Upper lobe of right lung (tissue), 1 donor: ENCODE measurements around the gene MAP4K4. TPM values are rescaled to one million over a fixed set of nuclear protein-coding genes. Genes with fewer than 3 reads are reported as not detected.
"Not testable (repeated sequence)": the region's sequence is repeated elsewhere in the genome, so short reads cannot be mapped to it uniquely, and the experiment has no call there.

Source experiments
- ATAC-seq: fragments of 200-7000 bp; cut with Tn5 transposase; one replicate; pipeline ENCODE4 v1.9.1; 2020; ENCODE audit warnings: mild to moderate bottlenecking, moderate library complexity
- DNase-seq: peaks from one replicate; pipeline ENCODE4 v3.0.0-alpha.2; 2020
- H3K27ac ChIP-seq: fragments of 200-600 bp; one replicate; pipeline ENCODE4 v1.8.0; 2022
- H3K27me3 ChIP-seq: fragments of 200-600 bp; one replicate; pipeline ENCODE4 v1.8.0; 2022; ENCODE audit warnings: mild to moderate bottlenecking
- H3K36me3 ChIP-seq: fragments of 200-600 bp; one replicate; pipeline ENCODE4 v1.8.0; 2022
- H3K4me1 ChIP-seq: fragments of 200-600 bp; one replicate; pipeline ENCODE4 v1.8.0; 2022
- H3K4me3 ChIP-seq: fragments of 200-600 bp; one replicate; pipeline ENCODE4 v1.8.0; 2022; ENCODE audit warnings: mild to moderate bottlenecking
- H3K9me3 ChIP-seq: fragments of 200-600 bp; one replicate; pipeline ENCODE4 v1.8.0; 2022
- CTCF ChIP-seq: fragments of 200-600 bp; IDR thresholded peaks from one replicate; pipeline ENCODE4 v1.8.0; 2022; ENCODE audit warnings: antibody characterized with exemption
- intact Hi-C: fragments of 100-400 bp; cut with DNase I; formaldehyde crosslinking; loops from one replicate; pipeline ENCODE4 v1.11.0; 2022
- total RNA-seq: library from RNA; stranded (reverse); fragmentation: NEBNext Ultra II Directional; extraction: Animal tissue kit (Norgen Biotek cat#: 25700); gene quantifications from one replicate; pipeline ENCODE4 v1.2.1, GENCODE V29; 2021
- donor health status: DM: no; HTN: yes; CAD: no; lungs with severe emphysema.

The MAP4K4 gene
- total RNA-seq, 1 donor from 2014 or later = 88.7 TPM

- intact Hi-C loops = no loop called here
- ATAC-seq (peak; percentile 59), DNase-seq (no peak)
- Histone ChIP-seq H3K4me3 (no peak overlapping the region), H3K4me1 (peaks cover 66% of the 10 kb centered on the region), H3K9me3 (no peaks in the 10 kb centered on the region), H3K27me3 (no peaks in the 10 kb centered on the region), H3K27ac (no peak overlapping the region), H3K36me3 (no peaks in the 10 kb centered on the region)
- TF ChIP-seq CTCF = peak; percentile 20
Observed at GRCh38 chr2:101770726-101771125, 73.2 kb downstream of the MAP4K4 start.

GRCh38 chr2:101771227-101771902 lies 73.9 kb downstream of the MAP4K4 start:
- TF ChIP-seq CTCF = no peak
- DNase-seq (no peak), ATAC-seq (no peak)
- Histone ChIP-seq H3K4me1 (peaks cover 59% of the 10 kb centered on the region), H3K36me3 (no peaks in the 10 kb centered on the region), H3K9me3 (no peaks in the 10 kb centered on the region), H3K27ac (no peak overlapping the region), H3K4me3 (no peak overlapping the region), H3K27me3 (no peaks in the 10 kb centered on the region)
- intact Hi-C loops = no loop called here

- H3K4me3 ChIP-seq = no peak overlapping the region
- H3K4me1 ChIP-seq = peaks cover 58% of the 10 kb centered on the region
- no peak for TF ChIP-seq CTCF
Observed at GRCh38 chr2:101771910-101772321, 74.4 kb downstream of the MAP4K4 start.

DNA sequence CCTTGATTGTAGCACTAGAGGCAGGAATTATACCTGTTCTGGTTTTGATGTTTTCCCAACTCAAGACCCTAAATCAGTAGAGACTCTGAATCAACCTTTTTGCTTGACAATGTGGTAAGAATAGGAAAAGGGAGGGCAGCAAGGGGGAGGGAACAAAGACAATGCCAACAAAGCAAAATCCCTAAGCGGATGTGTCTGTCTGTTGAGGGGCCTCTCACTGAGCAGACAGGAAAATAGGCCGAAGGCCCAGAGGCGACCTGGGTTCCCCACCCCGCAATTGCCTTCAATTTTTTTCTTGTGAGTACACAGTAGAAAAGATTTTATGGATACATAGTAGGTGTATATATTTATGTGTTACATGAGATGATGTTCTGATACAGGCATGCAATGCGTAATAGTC lies 75.6 kb downstream of the MAP4K4 start:
- ATAC-seq (no peak), DNase-seq (no peak)
- Histone ChIP-seq H3K36me3 (no peaks in the 10 kb centered on the region), H3K9me3 (no peaks in the 10 kb centered on the region), H3K4me3 (no peak overlapping the region), H3K27ac (no peak overlapping the region), H3K27me3 (no peaks in the 10 kb centered on the region), H3K4me1 (peaks cover 56% of the 10 kb centered on the region)
- TF ChIP-seq CTCF = no peak
- intact Hi-C loops = no loop called here

More at GRCh38 chr2:101771910-101772321, 74.4 kb downstream of the MAP4K4 start:
- no peaks in the 10 kb centered on the region for H3K9me3 ChIP-seq
- no peaks in the 10 kb centered on the region for H3K36me3 ChIP-seq
- intact Hi-C loops = no loop called here
- no peaks in the 10 kb centered on the region for H3K27me3 ChIP-seq
- no peak overlapping the region for H3K27ac ChIP-seq
- ATAC-seq (no peak), DNase-seq (no peak)

DNA sequence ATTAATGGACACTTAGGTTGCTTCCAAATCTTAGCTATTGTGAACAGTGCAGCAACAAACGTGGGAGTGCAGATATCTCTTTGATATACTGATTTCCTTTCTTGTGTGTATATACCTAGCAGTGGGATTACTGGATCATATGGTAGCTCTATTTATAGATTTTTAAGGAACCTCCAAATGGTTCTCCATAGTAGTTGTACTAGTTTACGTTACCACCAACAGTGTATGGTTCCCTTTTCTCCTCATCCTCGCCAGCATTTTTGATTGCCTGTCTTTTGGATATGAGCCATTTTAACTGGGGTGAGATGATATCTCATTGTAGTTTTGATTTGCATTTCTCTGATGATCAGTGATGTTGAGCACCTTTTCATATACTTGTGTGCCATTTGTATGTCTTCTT lies 76.5 kb downstream of the MAP4K4 start:
- H3K4me1 ChIP-seq = peaks cover 53% of the 10 kb centered on the region
- DNase-seq, H3K9me3 ChIP-seq, H3K4me3 ChIP-seq, H3K27me3 ChIP-seq, H3K27ac ChIP-seq, H3K36me3 ChIP-seq, intact Hi-C loops, ATAC-seq: not testable (repeated sequence)

GRCh38 chr2:101775092-101775491 lies 77.6 kb downstream of the MAP4K4 start:
- Histone ChIP-seq H3K27me3 (no peaks in the 10 kb centered on the region), H3K4me3 (no peak overlapping the region), H3K9me3 (no peaks in the 10 kb centered on the region), H3K4me1 (peaks cover 50% of the 10 kb centered on the region), H3K36me3 (no peaks in the 10 kb centered on the region), H3K27ac (no peak overlapping the region)
- TF ChIP-seq CTCF = no peak
- intact Hi-C loops = no loop called here
- DNase-seq = no peak
- ATAC-seq = no peak
